Epithelial cell of umbilical artery (primary cell): Measurements from ENCODE around the gene GRK3. TPM values are rescaled to one million over a fixed set of nuclear protein-coding genes. Genes with fewer than 3 reads are reported as not detected.

Source experiments
- total RNA-seq: library from RNA; depleted of rRNA; stranded (reverse); fragments of >200 nt; gene quantifications from 2 replicates; pipeline ENCODE4 v1.2.3, GENCODE V29; 2014

The GRK3 gene
- 0.65 and 1.2 TPM in 2 replicates for total RNA-seq

GRCh38 chr22:25564320-25564978 is at the start of gene GRK3:
GRK3 (plus strand) TSS chr22:25564675; CDS start chr22:25565041, 366 bp downstream.

GRCh38 chr22:25741692-25742626 is 177.5 kb downstream of the GRK3 start, which contains the start of gene MYO18B:
MYO18B (plus strand) TSS chr22:25742188; CDS start chr22:25761093, 18,905 bp downstream.

Other genes with a start within 250 kb of the GRK3 start
- gene MYO18B, start 177.5 kb downstream of the GRK3 start, total RNA-seq = under 0.01 TPM in 2 replicates